IPS DF 4.7 (cell line): ENCODE data around the gene ARF5.

ENCODE experiments used
- DNase-seq: peaks from one replicate; pipeline ENCODE4 v3.0.0-alpha.2; 2013; ENCODE audit warnings: low spot score; ENCODE audit errors: extremely low read depth

Gene ARF5

GRCh38 chr7:127635659-127636285 lies 47.6 kb downstream of the ARF5 start:
- no peak for DNase-seq

GRCh38 chr7:127638197-127638596 lies 50.0 kb downstream of the ARF5 start:
- no peak for DNase-seq
